Lower leg skin (tissue), 4 donors: ENCODE results near the gene TPM4. TPM values are rescaled to one million over a fixed set of nuclear protein-coding genes. Genes with fewer than 3 reads are reported as not detected.

Experiments
- DNase-seq, 2 donors: peaks; one replicate each; pipeline ENCODE4 v3.0.0-alpha.2; 2019; ENCODE audit warnings: low spot score in 2 of 2
- H3K4me3 ChIP-seq: fragments of 200-600 bp; sonication (generic); 2 replicates; pipeline ENCODE4 v1.5.1; 2017; ENCODE audit warnings: mild to moderate bottlenecking, low read depth; ENCODE audit not compliant: poor library complexity, severe bottlenecking
- CTCF ChIP-seq, 3 donors: fragments of 450-650 bp; IDR thresholded peaks; one replicate each; pipeline ENCODE4 v1.5.1; 2016; ENCODE audit warnings: antibody characterized with exemption in 3 of 3, mild to moderate bottlenecking in 3 of 3, moderate library complexity in 2 of 3
- POLR2A ChIP-seq, 2 donors: fragments of 450-650 bp; IDR thresholded peaks; one replicate each; pipeline ENCODE4 v1.6.1; 2016 to 2017; ENCODE audit warnings: antibody characterized with exemption in 2 of 2, mild to moderate bottlenecking in 1 of 2, moderate library complexity in 1 of 2
- WGBS, 2 donors: methylation state at CpG; one replicate each; pipeline ENCODE4 v1.1.5; 2018; 5-methylcytosine and 5-hydroxymethylcytosine counted together
- intact Hi-C: fragments of 100-400 bp; cut with DNase I; formaldehyde crosslinking; loops from one replicate; pipeline ENCODE4 v1.15.0; 2023; ENCODE audit warnings: low total_unique reads
- total RNA-seq, 4 donors: library from RNA; depleted of rRNA; stranded (reverse); fragments of >200 nt; gene quantifications; one replicate each; pipeline ENCODE4 v1.1.0, GENCODE V29; 2016

TPM4 gene
- total RNA-seq, 4 donors from 2014 or later = 217 to 303 (median 267) TPM

GRCh38 chr19:16142032-16142580 is 65.8 kb downstream of the TPM4 start:
- intact Hi-C loops = no loop called here
- DNase-seq = no peak
- TF ChIP-seq CTCF (IDR thresholded peaks at IDR 0.05) (no peak), POLR2A (IDR thresholded peaks at IDR 0.05) (no peak)
- H3K4me3 ChIP-seq = no peak overlapping the region
- WGBS, 2 donors = 77 to 84% methylated on average over 9 of the region's 9 CpGs

DNA sequence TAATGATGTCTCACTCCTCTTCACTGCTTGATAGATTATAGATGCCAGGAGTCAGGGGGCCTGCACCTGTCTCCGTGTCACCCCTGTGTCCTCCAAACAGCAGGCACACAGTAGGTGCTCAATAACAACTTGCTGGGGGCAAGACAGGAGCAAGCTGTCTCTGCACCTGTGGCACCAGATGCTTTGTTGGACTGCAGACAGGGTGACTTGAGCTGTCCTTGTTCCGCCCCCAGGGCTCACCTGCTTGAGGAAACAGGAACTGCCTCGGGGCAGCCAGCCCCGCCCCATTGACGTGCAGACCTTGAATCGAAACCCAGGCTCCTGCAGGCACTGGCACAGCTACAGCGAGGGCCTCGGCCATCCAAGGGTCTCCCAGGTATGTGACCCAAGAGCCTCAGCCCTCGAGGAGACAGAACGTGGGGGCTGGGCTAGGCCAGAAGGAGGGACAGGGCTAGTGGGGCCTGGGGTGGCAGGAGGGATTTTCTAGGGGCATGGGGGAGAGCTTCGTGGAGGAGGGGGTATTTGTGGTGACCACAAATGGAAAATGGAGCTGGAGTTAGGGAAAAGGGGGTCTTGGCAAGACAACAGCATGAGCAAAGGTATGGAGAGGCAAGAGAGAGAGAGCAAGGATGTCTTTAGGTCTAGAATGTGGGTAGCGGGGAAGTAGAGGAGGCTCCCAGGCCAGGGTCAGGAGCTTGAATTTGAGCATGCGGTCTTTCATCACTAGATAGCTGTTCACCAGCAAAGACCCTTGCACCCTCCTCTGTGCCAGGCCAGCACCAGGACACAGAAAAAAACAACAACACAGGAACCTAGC is 67.3 kb downstream of the TPM4 start, which contains the start of gene HSH2D:
HSH2D (plus strand) TSS at position 287 of the 817 bp plus-strand sequence. CDS start 5,066 bp downstream, outside the sequence.
- TF ChIP-seq CTCF (IDR thresholded peaks at IDR 0.05) (no peak), POLR2A (IDR thresholded peaks at IDR 0.05) (no peak)
- H3K4me3 ChIP-seq = no peak within 1 kb of the TSS
- intact Hi-C loops = no loop called here
- DNase-seq = peak in 1 of 2 donors; percentile 89
- WGBS, 2 donors = 32 to 34% methylated on average over 13 of the region's 13 CpGs

DNA sequence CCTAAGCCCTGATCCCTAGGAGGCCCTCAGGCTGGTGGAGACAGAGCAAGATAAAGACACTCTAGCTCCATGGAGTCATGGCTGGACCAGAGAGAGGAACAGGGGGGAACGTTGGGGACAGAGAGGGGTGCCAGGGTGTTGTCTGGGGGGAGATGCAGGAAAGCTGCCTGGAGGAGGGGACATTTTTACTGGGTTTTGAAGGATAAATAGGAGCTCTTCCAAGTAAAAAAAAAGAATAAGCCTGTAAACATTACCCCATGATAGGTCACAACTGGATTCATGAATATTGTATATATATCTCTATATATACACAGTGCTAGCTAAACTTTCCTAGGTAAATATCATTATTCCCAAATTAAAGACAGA is 67.9 kb downstream of the TPM4 start:
- no peak overlapping the region for H3K4me3 ChIP-seq
- TF ChIP-seq POLR2A (IDR thresholded peaks at IDR 0.05) (no peak), CTCF (IDR thresholded peaks at IDR 0.05) (no peak)
- intact Hi-C loops = no loop called here
- DNase-seq = no peak
- WGBS, 2 donors = 67 to 75% methylated on average over 1 of the region's 1 CpG

DNA sequence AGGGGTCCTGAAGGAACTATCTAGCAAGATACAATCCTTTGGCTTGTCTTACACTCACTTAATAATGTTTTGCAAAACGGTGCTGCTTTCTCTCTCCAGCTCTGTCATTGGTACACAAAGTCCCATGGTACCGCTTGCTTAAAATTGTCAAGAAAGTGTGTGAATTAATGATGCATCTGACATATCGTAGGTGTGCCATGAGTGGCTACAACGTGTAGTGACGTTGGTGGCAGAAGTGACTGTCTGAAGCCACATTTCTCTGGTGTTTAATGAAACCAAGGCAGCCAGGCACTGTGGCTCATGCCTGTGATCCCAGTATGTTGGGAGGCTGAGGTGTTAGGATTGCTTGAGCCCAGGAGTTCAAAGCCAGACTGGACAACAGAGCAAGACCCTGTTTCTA is 69.8 kb downstream of the TPM4 start:
- no peak for DNase-seq
- intact Hi-C loops = no loop called here
- H3K4me3 ChIP-seq = no peak overlapping the region
- TF ChIP-seq POLR2A (IDR thresholded peaks at IDR 0.05) (no peak), CTCF (IDR thresholded peaks at IDR 0.05) (no peak)
- 70 to 76% methylated on average over 5 of the region's 5 CpGs for WGBS, 2 donors

DNA sequence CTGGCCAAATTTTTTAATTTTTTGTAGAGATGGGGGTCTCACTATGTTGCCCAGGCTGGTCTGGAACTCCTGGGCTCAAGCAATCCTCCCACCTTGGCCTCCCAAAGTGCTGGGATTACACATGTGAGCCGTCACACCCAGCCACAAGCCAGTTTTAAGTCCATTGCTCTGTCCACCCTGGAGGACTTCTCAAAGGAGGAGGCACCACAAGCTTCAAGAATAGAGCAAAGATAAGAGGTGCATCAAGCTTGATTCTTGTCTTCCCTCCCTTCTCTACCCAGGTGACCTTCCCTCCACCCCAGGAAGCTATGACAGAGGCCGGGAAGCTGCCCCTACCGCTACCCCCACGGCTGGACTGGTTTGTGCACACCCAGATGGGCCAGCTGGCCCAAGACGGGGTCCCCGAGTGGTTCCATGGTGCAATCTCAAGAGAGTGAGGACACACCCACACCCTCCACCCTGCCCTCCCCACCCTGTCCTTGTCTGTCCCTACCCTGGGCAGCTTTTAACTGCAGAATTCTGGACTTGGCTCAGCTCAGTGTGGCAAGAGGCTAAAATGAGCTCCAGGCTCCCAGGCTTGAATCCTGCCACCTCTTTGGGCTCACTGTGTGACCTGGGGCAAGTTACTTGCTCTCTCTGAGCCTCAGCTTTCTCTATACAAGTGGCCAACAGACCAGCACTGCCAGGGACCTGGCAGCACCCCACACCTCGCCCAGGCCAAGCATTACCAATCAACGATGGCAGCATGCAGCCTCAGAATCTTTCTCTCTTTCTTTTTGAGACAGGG is 72.3 kb downstream of the TPM4 start:
- TF ChIP-seq POLR2A (IDR thresholded peaks at IDR 0.05) = no peak
- no peak for TF ChIP-seq CTCF (IDR thresholded peaks at IDR 0.05)
- intact Hi-C loops = no loop called here
- WGBS, 2 donors = 69 to 80% methylated on average over 8 of the region's 8 CpGs
- H3K4me3 ChIP-seq = no peak overlapping the region
- no peak for DNase-seq

Other genes with a start within 250 kb of the TPM4 start
- gene CYP4F2, start 178.4 kb upstream of the TPM4 start, total RNA-seq = 1 to 10 TPM in 3 of 4 donors, under 1 TPM in 1; 0.91 to 4.2 (median 2.9) TPM
- gene CYP4F11, start 142.0 kb upstream of the TPM4 start, total RNA-seq = 1 to 10 TPM in 2 of 4 donors, under 1 TPM in 2; 0.12 to 1.4 (median 0.66) TPM
- not detected for gene OR10H4, start 127.5 kb upstream of the TPM4 start, total RNA-seq
- 10 to 100 TPM; 43.3 to 58.2 (median 50.8) TPM for gene RAB8A, start 35.4 kb downstream of the TPM4 start, total RNA-seq
- gene HSH2D, start 67.2 kb downstream of the TPM4 start, total RNA-seq = under 1 TPM in 1 of 4 donors, not detected in 3; 0.45 TPM
- gene CIB3, start 97.0 kb downstream of the TPM4 start, total RNA-seq = not detected
- 100 to 1,000 TPM in 3 of 4 donors, 10 to 100 TPM in 1; 95.3 to 114 (median 105) TPM for gene FAM32A, start 108.9 kb downstream of the TPM4 start, total RNA-seq
- 10 to 100 TPM; 47.2 to 66.9 (median 48.6) TPM for gene AP1M1, start 121.4 kb downstream of the TPM4 start, total RNA-seq
- 10 to 100 TPM; 12.6 to 27.5 (median 19.9) TPM for gene KLF2, start 248.3 kb downstream of the TPM4 start, total RNA-seq